HG02610 (cell line): ENCODE results near the gene FYN.

Experiments used
- ATAC-seq: cut with Tn5 transposase; IDR thresholded peaks from one replicate; pipeline ENCODE4 v1.9.1; 2021; ENCODE audit warnings: mild to moderate bottlenecking, moderate library complexity; ENCODE audit not compliant: unreplicated experiment

The FYN gene

DNA sequence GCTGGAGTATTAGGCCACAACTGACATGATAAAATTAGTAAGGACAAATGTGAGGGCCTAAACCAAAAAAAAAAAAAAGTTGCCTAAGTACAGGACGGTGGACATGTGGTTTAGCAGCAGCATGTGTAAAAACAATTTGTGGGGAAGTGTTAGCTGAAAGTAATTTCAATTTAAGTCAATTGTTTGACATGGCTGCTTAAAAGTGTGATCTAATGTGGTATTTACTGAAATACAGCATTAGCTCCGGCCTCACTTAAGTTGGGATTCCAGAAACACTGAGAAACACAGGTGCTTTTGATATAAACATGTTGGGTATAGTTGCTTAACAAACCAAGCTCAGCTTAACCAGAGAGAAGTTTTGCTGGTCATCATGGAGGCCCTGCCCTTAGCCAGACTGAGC lies 119.7 kb downstream of the FYN start:
- ATAC-seq = peak; percentile 37

DNA sequence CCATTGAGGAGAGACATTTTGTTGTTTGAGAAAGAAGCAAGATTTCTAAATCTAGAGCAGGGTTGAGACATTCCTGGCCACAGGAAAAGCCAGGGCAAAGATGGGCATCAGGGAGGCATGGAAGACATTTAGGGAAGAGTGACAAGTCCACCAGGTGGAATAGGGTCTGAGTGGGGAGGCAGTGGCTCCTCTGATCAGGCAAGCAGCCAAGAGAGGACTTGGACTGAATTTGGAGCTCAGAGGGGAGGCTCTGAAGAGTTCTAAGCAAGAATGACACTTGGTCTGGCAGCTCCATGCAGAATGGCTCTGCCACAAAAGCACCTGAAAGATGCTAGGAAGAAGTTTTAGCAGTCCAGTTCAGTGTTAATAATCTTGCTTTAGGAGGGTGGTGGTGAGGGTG lies 120.8 kb downstream of the FYN start:
- no peak for ATAC-seq

DNA sequence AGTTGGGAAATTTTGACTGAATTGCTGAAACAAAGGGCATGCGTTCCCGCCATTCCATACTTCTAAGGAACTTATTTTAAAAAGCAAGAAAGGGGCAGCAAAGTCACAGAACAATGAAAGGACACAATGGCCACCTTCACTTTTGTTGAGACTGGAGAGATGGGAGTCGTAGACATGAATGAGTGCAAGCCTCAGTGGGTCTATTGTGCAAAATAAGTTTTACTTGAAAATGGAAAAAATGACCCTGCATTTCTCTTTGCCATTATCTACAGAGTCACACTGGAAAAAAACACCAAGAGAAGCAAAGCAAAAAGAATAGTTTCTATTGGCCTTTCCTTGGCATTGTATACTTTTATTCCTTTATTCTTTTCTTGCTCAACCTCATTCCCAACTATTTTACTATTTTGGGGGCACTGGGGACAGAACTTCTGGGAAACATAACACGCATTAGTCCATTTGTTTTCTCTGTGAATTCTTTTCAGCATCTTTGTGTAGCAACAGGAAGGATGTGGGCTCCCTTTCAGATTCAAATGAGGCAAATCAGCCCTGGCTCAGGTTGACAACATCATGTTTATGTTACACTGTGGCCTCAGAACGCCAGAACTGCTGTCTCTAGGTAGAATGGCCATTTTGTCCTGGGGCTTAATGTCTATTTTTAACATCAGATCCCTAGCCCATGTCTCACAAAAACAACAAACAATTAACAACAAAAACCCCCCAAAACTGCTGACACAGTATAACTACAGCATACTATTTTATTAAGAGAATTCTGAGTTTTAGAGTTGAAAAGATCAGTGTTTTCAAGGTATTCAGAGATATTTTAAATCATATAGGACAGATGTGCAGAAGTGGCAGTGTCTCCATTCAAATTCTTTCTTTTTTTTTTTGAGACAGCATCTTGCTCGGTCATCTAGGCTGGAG lies 122.2 kb downstream of the FYN start:
- peak; percentile 79 for ATAC-seq

DNA sequence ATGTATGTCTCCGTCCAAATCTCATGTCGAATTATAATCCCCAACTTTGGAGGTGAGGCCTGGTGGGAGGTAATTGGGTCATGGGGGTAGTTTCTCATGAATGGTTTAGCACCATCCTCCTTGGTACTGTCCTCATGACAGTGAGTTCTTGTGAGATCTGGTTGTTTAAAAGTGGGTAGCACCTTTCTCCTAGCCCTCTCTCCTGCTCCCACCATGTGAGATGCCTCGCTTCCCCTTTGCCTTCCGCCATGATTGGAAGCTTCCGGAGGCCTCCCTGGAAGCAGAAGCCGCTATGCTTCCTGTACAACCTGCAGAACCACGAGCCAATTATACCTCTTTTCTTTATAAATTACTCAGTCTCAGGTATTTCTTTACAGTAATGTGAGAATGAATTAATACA lies 123.1 kb downstream of the FYN start:
- no peak for ATAC-seq

DNA sequence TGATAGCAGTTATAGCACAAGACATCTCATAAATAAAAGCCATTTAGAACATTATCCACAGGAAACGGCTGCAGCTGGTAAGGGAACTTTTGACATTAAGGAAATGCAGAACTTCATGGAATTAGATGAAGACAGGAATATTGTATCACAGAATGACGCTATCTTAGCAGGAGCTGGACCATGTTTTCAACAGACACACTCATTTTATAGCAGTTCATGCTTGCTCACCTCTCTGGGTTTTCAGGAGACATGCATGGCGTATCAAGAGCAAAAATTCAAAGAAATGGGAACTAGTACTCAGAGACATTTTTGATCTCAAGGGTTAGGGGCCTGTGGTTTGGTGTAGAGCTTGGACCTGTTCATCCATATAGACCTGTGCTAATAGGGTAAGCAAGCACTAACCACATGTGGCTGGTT lies 125.0 kb downstream of the FYN start:
- peak; percentile 75 for ATAC-seq

DNA sequence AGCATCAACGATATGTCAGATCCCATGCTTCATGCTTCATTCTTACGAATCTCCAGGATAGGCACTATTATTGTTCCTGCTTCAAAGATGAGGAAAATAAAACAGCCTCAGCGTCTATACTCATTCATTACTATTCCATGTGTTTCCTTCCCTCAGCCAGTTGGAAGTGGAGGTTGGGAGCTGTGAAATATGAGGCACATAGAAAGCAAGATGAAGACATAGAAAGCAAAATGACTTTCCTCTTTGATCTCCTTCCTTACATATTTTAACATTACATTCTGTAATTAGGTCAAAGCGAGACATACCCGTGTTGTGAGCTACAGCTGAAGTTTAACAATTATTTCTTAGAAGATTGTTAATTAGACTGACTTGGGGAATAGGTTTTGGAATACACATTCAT lies 125.4 kb downstream of the FYN start:
- no peak for ATAC-seq

DNA sequence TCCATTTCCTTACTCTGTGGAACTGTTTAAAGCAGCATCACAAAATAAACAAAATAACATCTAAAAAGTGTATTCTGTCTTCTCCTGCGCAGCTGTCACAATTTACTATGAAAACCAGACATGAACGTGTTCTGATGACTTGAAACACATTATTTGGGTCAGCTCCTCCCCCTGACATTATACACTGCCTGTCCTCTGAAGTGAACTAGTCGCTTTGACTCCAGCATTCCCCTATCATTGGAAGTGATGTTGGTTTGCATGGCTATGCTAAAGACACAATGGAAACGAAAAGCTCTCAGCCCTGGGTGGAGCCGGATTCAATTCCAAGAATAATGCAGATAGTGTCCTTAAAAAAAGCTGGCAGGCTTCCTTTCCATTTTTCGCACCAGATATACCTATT lies 125.9 kb downstream of the FYN start:
- ATAC-seq = no peak

DNA sequence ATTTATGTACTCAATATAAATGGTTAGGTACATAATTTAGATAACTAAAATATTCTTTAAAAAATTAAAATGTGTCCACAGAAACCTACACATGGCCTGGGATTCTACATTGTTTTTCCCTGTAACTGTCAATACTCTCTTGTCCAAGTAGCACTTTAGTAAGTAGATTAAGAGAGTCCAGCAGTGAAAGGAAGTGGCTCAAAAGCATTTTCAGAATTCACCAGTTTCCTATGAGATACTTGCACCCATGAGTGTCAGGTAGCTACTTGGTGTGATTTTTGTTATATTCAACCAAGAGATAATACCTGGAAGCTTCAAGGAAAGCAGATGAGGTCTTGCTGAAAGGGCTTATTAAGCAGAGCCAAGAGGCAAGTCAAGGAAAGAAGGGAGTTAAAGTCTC lies 126.3 kb downstream of the FYN start:
- no peak for ATAC-seq

DNA sequence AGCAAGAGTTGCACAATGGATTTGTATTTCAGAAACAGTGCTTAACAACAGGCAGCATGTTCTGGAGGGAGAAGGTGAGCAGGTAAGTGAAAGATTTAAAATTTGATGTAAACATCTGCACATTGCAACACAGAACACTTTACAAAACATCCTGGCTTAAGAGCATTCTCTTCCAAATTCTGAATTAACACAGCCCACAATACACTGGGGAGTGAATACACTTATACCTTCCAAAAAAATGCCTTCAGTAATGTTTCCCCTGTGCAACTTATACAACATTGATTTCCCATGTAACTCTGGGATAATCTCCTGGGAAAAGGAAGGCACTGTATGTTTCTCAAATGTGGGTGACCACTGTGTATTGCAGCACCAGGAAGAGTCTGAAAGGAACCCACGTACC lies 127.6 kb downstream of the FYN start:
- no peak for ATAC-seq

DNA sequence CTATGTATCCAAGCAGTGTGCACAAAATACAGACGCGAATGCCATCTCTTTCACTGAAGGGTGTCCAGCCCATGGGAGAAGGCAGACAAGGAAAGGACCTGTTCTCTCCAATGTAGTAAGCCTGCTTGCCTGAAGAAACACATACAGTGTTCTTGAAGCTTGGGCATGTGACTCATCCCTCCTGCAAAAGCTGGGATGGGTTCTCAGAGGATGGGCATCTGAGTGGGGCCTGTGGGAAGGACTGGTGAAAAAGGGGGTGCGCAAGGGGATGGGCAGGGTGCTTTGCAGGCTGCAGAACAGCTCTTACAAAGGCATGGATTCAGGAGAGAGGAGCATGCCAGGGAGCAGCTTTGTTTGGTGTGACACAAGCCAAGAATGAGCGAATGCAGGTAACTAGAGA lies 128.1 kb downstream of the FYN start:
- no peak for ATAC-seq

DNA sequence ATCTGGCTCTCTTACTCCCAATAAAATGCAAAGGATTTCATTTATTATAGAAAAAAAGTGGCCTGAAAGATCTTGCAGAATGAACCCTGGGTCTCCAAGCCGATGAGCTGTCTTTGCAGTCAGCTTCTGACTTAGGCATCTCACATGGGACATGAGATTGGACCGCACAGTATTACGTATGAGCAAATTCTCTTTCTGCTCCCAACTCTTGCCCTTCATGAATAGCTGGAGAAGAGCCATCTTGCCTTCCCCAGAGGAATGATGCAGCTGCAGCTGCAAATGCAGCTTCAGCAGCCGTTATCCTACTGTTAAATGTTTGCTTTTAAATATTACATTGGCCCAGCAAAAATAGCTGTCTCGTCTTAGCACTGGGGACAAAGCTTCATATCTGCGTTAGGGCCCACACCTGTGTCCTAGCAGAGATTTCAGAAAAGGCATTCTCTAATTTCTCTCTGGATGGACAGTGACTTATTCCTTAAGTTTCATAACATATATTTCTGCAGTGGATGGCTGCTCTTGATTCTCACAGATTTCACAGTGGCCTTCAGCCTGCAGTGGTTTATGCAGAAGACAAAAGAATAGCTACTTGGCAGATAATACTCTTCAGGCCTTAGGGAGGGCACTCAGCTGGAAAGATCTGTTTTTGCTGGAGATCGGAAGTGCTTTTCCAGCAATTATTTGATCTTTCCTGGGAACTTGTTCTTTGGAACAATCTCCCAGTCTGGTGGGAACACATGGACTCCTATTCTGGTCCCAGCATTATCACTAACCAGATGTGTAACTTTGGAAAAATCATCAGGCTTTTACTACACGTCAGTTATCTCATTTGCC lies 129.2 kb downstream of the FYN start:
- ATAC-seq = no peak

DNA sequence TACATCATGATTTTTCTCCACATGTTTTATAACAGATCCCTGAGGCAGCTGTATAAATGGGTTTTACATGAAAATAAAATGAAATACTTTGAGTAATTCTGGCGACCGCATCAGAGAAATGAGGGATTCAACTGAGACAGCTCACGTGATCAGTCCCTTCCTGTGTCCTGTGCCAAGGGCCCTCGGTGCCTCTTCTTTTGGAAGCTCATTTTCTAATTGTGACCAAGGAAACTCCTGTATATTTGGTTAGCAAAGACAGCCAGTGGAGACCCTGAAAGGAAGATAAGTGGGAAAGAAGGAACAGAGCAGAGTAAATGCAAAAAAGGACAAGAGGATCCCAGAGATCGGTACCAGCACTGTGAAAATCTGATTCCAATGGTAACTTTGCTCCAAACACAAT lies 129.9 kb downstream of the FYN start:
- ATAC-seq = no peak

DNA sequence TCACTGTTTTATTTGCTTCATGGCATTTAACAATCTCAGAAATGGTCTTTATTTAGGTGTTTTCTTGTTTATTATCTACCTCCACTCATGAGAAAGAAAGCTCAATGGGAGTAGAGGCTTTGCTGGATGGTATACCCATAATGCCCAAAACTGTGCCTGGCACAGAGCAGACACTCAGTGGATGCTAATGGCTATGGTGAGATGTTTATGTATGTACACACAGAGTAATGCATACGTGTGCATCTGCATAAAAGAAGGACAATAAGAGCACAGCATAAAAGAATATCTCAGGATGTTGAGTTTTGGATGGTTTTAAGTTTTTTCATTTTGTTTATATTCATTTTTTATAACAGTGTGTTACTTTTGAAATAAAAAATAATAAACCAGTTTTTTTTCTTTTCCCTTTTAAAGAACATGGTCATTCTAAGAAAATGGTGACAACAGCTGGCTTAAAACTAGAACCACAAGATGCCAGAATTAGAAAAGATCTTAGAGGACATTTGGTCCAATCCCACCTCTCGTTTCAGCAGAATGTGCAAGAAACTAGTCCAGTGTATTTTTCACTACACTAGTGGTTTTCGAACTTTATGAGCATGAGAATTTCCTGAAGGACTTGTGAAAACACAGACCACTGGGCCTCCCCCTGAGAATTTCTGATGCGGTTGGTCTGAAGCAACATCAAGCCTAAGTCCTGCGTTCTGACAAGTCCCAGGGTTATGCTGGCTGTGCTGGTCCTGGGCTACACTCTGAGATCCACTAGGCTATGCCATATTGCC lies 131.9 kb downstream of the FYN start:
- peak; percentile 70 for ATAC-seq

DNA sequence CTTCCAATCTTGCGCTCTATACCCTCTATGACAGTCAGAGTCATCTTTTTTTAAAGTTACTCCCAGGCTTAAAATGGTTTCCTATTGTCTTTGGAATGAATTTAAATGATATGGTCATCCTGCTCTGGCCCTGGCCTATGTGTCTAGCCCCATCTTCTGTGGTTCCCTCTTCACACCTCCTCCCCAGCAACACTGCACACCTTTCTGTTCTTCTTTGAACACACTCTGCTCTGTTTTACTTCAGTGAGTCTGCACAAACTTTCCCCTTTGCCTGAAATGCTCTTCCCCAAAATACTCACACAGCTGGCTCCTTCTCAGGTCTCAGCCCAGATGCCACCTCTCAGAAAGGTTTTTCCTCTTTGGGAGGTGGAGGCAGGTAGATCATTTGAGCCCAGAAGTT lies 132.7 kb downstream of the FYN start:
- peak; percentile 41 for ATAC-seq

DNA sequence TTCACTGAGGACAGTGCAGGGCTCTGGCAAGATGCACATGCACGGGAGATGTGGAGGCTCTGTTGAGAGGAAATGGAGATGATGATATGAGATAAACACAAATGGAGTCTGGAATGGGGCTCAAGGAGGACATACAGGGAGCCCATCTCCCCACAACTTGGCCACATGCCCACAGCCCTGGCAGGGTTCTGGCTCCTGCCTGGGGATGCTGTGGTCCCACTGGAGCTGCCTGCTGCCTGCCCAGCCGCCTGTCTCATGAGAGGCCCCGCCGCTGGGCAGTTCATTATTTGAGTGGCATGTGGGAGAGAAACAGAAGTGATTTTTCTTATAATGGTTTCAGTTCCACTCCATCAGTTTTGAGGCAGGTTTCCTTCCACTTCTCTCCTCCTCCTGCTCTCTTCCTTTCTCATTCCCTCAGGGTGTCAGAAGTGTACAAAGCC lies 134.0 kb downstream of the FYN start:
- ATAC-seq = peak; percentile 32

DNA sequence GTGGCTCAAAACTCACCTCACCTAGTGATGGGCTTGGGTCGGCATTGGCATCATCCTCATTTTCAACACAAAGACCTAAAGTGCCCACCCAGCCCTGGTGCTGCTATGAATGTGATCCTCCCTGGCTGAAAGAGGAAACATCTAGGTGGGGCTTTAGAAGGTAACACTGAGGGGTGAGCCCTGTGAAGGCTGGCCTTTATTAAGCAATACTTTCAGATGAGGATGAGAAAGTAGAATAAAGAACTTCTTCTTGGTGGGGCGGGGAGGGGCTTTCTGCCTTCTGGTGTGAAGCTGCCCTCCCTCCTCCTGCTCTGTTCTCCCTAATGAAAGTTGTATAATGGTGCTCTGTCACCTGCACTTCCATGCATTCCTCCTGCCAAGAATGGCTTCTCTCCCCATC lies 134.6 kb downstream of the FYN start:
- no peak for ATAC-seq

DNA sequence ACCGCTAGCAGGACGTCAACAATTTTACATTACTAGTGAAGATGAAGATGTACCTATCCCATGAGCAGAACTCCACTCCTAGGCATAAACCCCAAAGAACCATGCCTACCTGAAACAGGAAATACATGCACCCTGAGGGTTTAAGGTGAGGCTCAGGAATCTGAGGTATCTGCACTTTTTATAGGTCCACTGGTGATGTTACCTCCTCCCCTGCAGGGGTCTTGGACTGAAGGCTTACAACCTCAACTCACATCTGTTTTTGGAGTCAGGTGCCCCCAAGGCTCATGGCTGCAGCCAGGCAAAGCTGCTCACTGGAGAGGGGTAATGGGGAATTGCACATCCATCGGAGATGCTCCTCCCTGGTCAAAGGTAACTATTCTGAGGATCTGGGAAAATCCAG lies 135.1 kb downstream of the FYN start:
- no peak for ATAC-seq

DNA sequence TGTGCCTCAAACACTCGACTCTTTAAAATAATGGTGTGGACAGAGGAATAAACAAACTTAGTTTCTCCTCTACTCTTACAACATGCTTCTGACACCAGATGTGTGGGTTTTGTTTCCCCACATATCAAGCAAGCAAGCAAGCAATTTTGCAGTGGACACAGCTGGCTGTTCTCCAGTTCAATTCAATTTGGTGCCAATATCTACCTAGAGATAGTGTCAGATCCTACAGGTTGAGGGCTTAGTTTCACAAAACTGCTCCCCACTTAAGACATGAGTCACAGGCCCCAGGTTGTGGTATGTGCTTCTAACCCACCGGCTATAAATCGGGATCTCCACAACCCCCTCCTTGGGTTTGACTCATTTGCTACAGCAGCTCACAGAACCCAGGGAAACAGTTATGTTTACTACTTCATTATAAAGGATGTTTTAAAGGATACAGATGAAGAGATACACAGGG lies 136.2 kb downstream of the FYN start:
- ATAC-seq = no peak

DNA sequence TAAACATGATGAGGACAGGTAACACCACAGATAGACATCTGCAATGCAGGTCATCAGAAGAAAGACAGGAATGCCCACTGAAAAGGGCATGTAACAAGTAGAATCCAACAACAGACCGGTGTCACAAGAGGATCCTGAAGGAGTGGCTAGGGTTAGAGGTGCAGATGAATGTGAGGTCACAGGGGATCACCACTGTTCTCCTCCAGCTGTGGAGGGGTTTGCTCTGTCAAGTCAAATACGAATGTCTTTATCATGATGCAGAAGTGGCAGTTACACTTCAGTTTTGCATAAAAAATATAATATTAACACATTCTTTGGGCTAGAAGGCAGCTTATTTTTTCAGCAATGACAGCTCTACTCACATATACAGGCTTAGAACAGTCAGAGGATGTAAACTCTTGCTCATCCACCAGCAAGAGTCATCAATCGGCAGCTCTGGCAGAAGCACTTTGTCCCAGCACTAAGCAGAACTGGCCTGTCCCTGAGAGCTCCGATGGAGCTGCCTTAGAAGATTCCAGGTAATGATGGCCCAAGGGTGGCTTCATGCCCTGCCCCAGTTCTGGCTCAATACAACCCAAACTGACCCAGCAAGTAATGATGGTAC lies 137.1 kb downstream of the FYN start:
- ATAC-seq = no peak
